COLO668 (cell line): ENCODE results near the gene TREX2.

Experiments used
- DNase-seq: peaks from one replicate; lab custom pipeline; 2025; ENCODE audit not compliant: unreplicated experiment; lab: John Stamatoyannopoulos, UW

TREX2 gene

GRCh38 chrX:153445856-153446635 lies at the start of gene TREX2:
Gene TREX2, minus strand, starts transcription at chrX:153446056. Its CDS starts 626 bp downstream, at chrX:153445430.
- DNase-seq = peak; percentile 54

GRCh38 chrX:153495362-153495751 lies 49.5 kb upstream of the TREX2 start:
- DNase-seq = no peak

- no peak for DNase-seq
Measured at GRCh38 chrX:153494541-153495361, 48.9 kb upstream of the TREX2 start, which contains the start of gene BGN. Gene BGN, plus strand, starts transcription at chrX:153494980. Its CDS starts 9,652 bp downstream, at chrX:153504632.

GRCh38 chrX:153494061-153494460 lies 48.2 kb upstream of the TREX2 start:
- DNase-seq = no peak

- DNase-seq = no peak
Measured at GRCh38 chrX:153493085-153493484, 47.2 kb upstream of the TREX2 start.

- DNase-seq = no peak
Measured at GRCh38 chrX:153492543-153492942, 46.7 kb upstream of the TREX2 start.

GRCh38 chrX:153491918-153492317 lies 46.1 kb upstream of the TREX2 start:
- no peak for DNase-seq

GRCh38 chrX:153491351-153491914 lies 45.6 kb upstream of the TREX2 start:
- DNase-seq = no peak

GRCh38 chrX:153490217-153490930 lies 44.5 kb upstream of the TREX2 start:
- no peak for DNase-seq

- DNase-seq = no peak
Measured at GRCh38 chrX:153488231-153488914, 42.5 kb upstream of the TREX2 start.

- DNase-seq = no peak
Measured at GRCh38 chrX:153487590-153488071, 41.8 kb upstream of the TREX2 start.

GRCh38 chrX:153486171-153486570 lies 40.3 kb upstream of the TREX2 start:
- DNase-seq = no peak

GRCh38 chrX:153485396-153486080 lies 39.7 kb upstream of the TREX2 start:
- DNase-seq = peak; percentile 21

GRCh38 chrX:153482376-153483015 lies 36.6 kb upstream of the TREX2 start:
- no peak for DNase-seq

- DNase-seq = no peak
Measured at GRCh38 chrX:153481043-153481442, 35.2 kb upstream of the TREX2 start.

GRCh38 chrX:153478746-153479145 lies 32.9 kb upstream of the TREX2 start:
- DNase-seq = no peak

- DNase-seq = no peak
Measured at GRCh38 chrX:153477901-153478300, 32.0 kb upstream of the TREX2 start.

- DNase-seq = no peak
Measured at GRCh38 chrX:153477364-153477857, 31.6 kb upstream of the TREX2 start.
